H9 (cell line): ENCODE measurements around the gene STX8. TPM values are rescaled to one million over a fixed set of nuclear protein-coding genes. Genes with fewer than 3 reads are reported as not detected.
"Not testable (repeated sequence)": the region's sequence is repeated elsewhere in the genome, so short reads cannot be mapped to it uniquely, and the experiment has no call there.

ENCODE experiments used
- DNase-seq: peaks from one replicate; pipeline ENCODE4 v3.0.0-alpha.2; 2017
- H2AFZ ChIP-seq: one replicate; pipeline ENCODE4 v1.6.1; 2013; ENCODE audit warnings: mild to moderate bottlenecking, low read length, control low read depth, moderate library complexity
- H2AK5ac ChIP-seq: 2 replicates; pipeline ENCODE4 v1.6.1; 2013; ENCODE audit warnings: low read length, control low read depth, mixed read lengths; ENCODE audit not compliant: insufficient read length
- H2BK120ac ChIP-seq: one replicate; pipeline ENCODE4 v1.6.1; 2013; ENCODE audit warnings: low read depth, mild to moderate bottlenecking, low read length, control low read depth, inconsistent platforms; ENCODE audit not compliant: poor library complexity, severe bottlenecking
- H2BK12ac ChIP-seq: 2 replicates; pipeline ENCODE4 v1.6.1; 2013; ENCODE audit warnings: low read length, control low read depth, mixed read lengths, low read depth; ENCODE audit not compliant: insufficient read length
- H2BK15ac ChIP-seq: 2 replicates; pipeline ENCODE4 v1.6.1; 2013; ENCODE audit warnings: low read depth, low read length, control low read depth
- H2BK20ac ChIP-seq: one replicate; pipeline ENCODE4 v1.6.1; 2013; ENCODE audit warnings: low read depth, mild to moderate bottlenecking, low read length, control low read depth, inconsistent platforms; ENCODE audit not compliant: poor library complexity, severe bottlenecking
- H2BK5ac ChIP-seq: 2 replicates; pipeline ENCODE4 v1.6.1; 2013; ENCODE audit warnings: low read length, control low read depth, mixed read lengths; ENCODE audit not compliant: insufficient read length
- H3K14ac ChIP-seq: 2 replicates; pipeline ENCODE4 v1.6.1; 2013; ENCODE audit warnings: low read length, control low read depth; ENCODE audit not compliant: insufficient read depth
- H3K18ac ChIP-seq: 2 replicates; pipeline ENCODE4 v1.6.1; 2013; ENCODE audit warnings: low read depth, mild to moderate bottlenecking, mixed read lengths, low read length, control low read depth; ENCODE audit not compliant: insufficient read length
- H3K23ac ChIP-seq: 2 replicates; pipeline ENCODE4 v1.6.1; 2013; ENCODE audit warnings: low read length, control low read depth, mixed read lengths, low read depth; ENCODE audit not compliant: insufficient read length
- H3K23me2 ChIP-seq: 2 replicates; pipeline ENCODE4 v1.6.1; 2013; ENCODE audit warnings: low read depth, mild to moderate bottlenecking, mixed read lengths, low read length, control low read depth; ENCODE audit not compliant: insufficient read length, poor library complexity, severe bottlenecking
- H3K27ac ChIP-seq: 2 replicates; pipeline ENCODE4 v1.5.1; 2013; ENCODE audit warnings: low read length, control low read depth, mixed read lengths, low read depth; ENCODE audit not compliant: insufficient read length
- H3K27me3 ChIP-seq: 2 replicates; pipeline ENCODE4 v1.6.1; 2013; ENCODE audit warnings: low read length, control low read depth, inconsistent platforms; ENCODE audit not compliant: insufficient read depth
- H3K4ac ChIP-seq: 2 replicates; pipeline ENCODE4 v1.6.1; 2013; ENCODE audit warnings: low read depth, mild to moderate bottlenecking, control low read depth, inconsistent platforms, low read length, moderate library complexity
- H3K4me1 ChIP-seq: 2 replicates; pipeline ENCODE4 v1.6.1; 2013; ENCODE audit warnings: low read length, control low read depth, inconsistent platforms; ENCODE audit not compliant: insufficient read depth
- H3K4me2 ChIP-seq: 2 replicates; pipeline ENCODE4 v1.6.1; 2013; ENCODE audit warnings: low read length, control low read depth, mixed read lengths; ENCODE audit not compliant: insufficient read length, insufficient read depth
- H3K56ac ChIP-seq: 2 replicates; pipeline ENCODE4 v1.6.1; 2013; ENCODE audit warnings: low read depth, mild to moderate bottlenecking, mixed read lengths, low read length, control low read depth; ENCODE audit not compliant: insufficient read length
- H3K79me1 ChIP-seq: 2 replicates; pipeline ENCODE4 v1.6.1; 2013; ENCODE audit warnings: low read depth, mild to moderate bottlenecking, moderate library complexity, low read length, control low read depth, inconsistent platforms; ENCODE audit not compliant: insufficient read depth, poor library complexity, severe bottlenecking
- H3K79me2 ChIP-seq: 2 replicates; pipeline ENCODE4 v1.6.1; 2013; ENCODE audit warnings: low read length, control low read depth, inconsistent platforms; ENCODE audit not compliant: insufficient read depth
- H3K9ac ChIP-seq: 2 replicates; pipeline ENCODE4 v1.6.1; 2013; ENCODE audit warnings: low read length, control low read depth, mixed read lengths; ENCODE audit not compliant: insufficient read length; ENCODE audit errors: extremely low read depth
- H3K9me3 ChIP-seq: one replicate; pipeline ENCODE4 v1.6.1; 2013; ENCODE audit warnings: low read depth, low read length, inconsistent platforms; ENCODE audit not compliant: control insufficient read depth
- H3T11ph ChIP-seq: one replicate; pipeline ENCODE4 v1.6.1; 2013; ENCODE audit warnings: mild to moderate bottlenecking, low read length, control low read depth, inconsistent platforms
- H4K20me1 ChIP-seq: one replicate; pipeline ENCODE4 v1.6.1; 2013; ENCODE audit not compliant: control insufficient read depth, insufficient read length, insufficient read depth
- H4K5ac ChIP-seq: 2 replicates; pipeline ENCODE4 v1.6.1; 2013; ENCODE audit warnings: low read depth, mild to moderate bottlenecking, mixed read lengths, low read length, control low read depth; ENCODE audit not compliant: insufficient read length
- H4K8ac ChIP-seq: replicated peaks from 2 replicates; pipeline ENCODE4 v1.6.1; 2013; ENCODE audit warnings: low read length, control low read depth, mixed read lengths, low read depth; ENCODE audit not compliant: insufficient read length
- H4K91ac ChIP-seq: 2 replicates; pipeline ENCODE4 v1.6.1; 2013; ENCODE audit warnings: low read depth, mild to moderate bottlenecking, moderate library complexity, mixed read lengths, low read length, control low read depth; ENCODE audit not compliant: insufficient read length
- H3K27ac Mint-ChIP-seq, 3 experiments: 2 replicates in 2 of 3; 3 replicates in 1 of 3; pipeline ENCODE4 v1.8.0; 2020 to 2021; ENCODE audit warnings: mixed read lengths in 3 of 3, mild to moderate bottlenecking in 1 of 3, moderate library complexity in 1 of 3
- H3K27me3 Mint-ChIP-seq: 2 replicates; pipeline ENCODE4 v1.8.0; 2021; ENCODE audit warnings: low read depth, mild to moderate bottlenecking, moderate library complexity, mixed read lengths
- H3K36me3 Mint-ChIP-seq, 3 experiments: 2 replicates in 2 of 3; 3 replicates in 1 of 3; pipeline ENCODE4 v1.8.0; 2020 to 2021; ENCODE audit warnings: low read depth in 3 of 3, mixed read lengths in 3 of 3; ENCODE audit not compliant: insufficient read depth in 1 of 3
- H3K4me1 Mint-ChIP-seq, 2 experiments: 2 replicates each; pipeline ENCODE4 v1.8.0; 2020; ENCODE audit warnings: mixed read lengths in 2 of 2
- H3K4me3 Mint-ChIP-seq, 2 experiments: 2 replicates in 1 of 2; 3 replicates in 1 of 2; pipeline ENCODE4 v1.8.0; 2020 to 2021; ENCODE audit warnings: mild to moderate bottlenecking in 2 of 2, mixed read lengths in 2 of 2, moderate library complexity in 1 of 2
- H3K9me3 Mint-ChIP-seq, 2 experiments: 2 replicates in 1 of 2; 3 replicates in 1 of 2; pipeline ENCODE4 v1.8.0; 2020; ENCODE audit warnings: mild to moderate bottlenecking in 2 of 2, mixed read lengths in 2 of 2, moderate library complexity in 1 of 2
- CTCF ChIP-seq: fragments of 200-600 bp; sonication (generic); conservative IDR thresholded peaks from 3 replicates; pipeline ENCODE4 v1.8.0; 2021; ENCODE audit warnings: antibody characterized with exemption, mild to moderate bottlenecking
- WGBS: extraction: QIAGEN DNeasy Blood & Tissue Kit; methylation state at CpG from one replicate; pipeline ENCODE4 v1.1.7; 2013; ENCODE audit warnings: missing lambda C conversion rate, low lambda C conversion rate, mixed read lengths; ENCODE audit not compliant: insufficient read length; ENCODE audit errors: extremely low coverage; 5-methylcytosine and 5-hydroxymethylcytosine counted together
- total RNA-seq: library from RNA; stranded (reverse); gene quantifications from 2 replicates; pipeline ENCODE4 v1.2.1, GENCODE V29; 2021

Gene STX8
- total RNA-seq, 1 experiment from 2014 or later = 55.1 TPM

- no peak overlapping the region for H3K4me2 ChIP-seq
- H3K4me1 ChIP-seq = peaks cover 2% of the 10 kb centered on the region; the same call in 1 of the 2 replicates
- Mint-ChIP-seq H3K4me3 (no peak overlapping the region), H3K4me1 (peaks cover 34 to 42% of the 10 kb centered on the region in 2 experiments), H3K27ac (no peak overlapping the region), H3K36me3 (peaks cover 4 to 9% (median 4%) of the 10 kb centered on the region in 3 experiments; a peak in 5 of 7 replicates), H3K9me3 (peaks cover 6 to 7% of the 10 kb centered on the region in 2 experiments), H3K27me3 (no peaks in the 10 kb centered on the region; the same call in 1 of the 2 replicates)
- no peak overlapping the region for H3K23ac ChIP-seq
- H3K9me3 ChIP-seq = no peaks in the 10 kb centered on the region
- no peak overlapping the region for H3K9ac ChIP-seq
- H3K4ac ChIP-seq = no peak overlapping the region
- H3K27ac ChIP-seq = no peak overlapping the region
- no peaks in the 10 kb centered on the region for H3K79me1 ChIP-seq
- no peak overlapping the region for H2AK5ac ChIP-seq
- no peak overlapping the region for H2BK20ac ChIP-seq
- H3T11ph ChIP-seq = no peak overlapping the region
- no peaks in the 10 kb centered on the region for H3K27me3 ChIP-seq
- no peak overlapping the region for H4K5ac ChIP-seq
- H3K79me2 ChIP-seq = no peaks in the 10 kb centered on the region
- no peak overlapping the region for H2BK5ac ChIP-seq
- DNase-seq = no peak
- no peak overlapping the region for H2AFZ ChIP-seq
- no peak overlapping the region for H2BK120ac ChIP-seq
- no peaks in the 10 kb centered on the region for H3K23me2 ChIP-seq
- no peak for TF ChIP-seq CTCF
- no peak overlapping the region for H4K8ac ChIP-seq
- H3K56ac ChIP-seq = no peak overlapping the region
- no peak overlapping the region for H4K91ac ChIP-seq
- H3K18ac ChIP-seq = no peak overlapping the region
- H3K14ac ChIP-seq = no peak overlapping the region
- H2BK15ac ChIP-seq = no peak overlapping the region
- no peaks in the 10 kb centered on the region for H4K20me1 ChIP-seq
- H2BK12ac ChIP-seq = no peak overlapping the region
- no CpG with 5 or more reads among the region's 7 CpGs for WGBS
Measured at GRCh38 chr17:9339958-9340357, 235.7 kb downstream of the STX8 start.

GRCh38 chr17:9339482-9339881 lies 236.1 kb downstream of the STX8 start:
- H4K20me1 ChIP-seq, H3K4me2 ChIP-seq, H2AFZ ChIP-seq, H3K27ac Mint-ChIP-seq, H2BK120ac ChIP-seq, H2AK5ac ChIP-seq, H3K4ac ChIP-seq, H3K4me3 Mint-ChIP-seq, H3K27ac ChIP-seq, H3K14ac ChIP-seq, H2BK5ac ChIP-seq, H3K27me3 Mint-ChIP-seq, H3K79me2 ChIP-seq, H4K8ac ChIP-seq, H4K5ac ChIP-seq, H3T11ph ChIP-seq, H3K18ac ChIP-seq, H3K23ac ChIP-seq, H2BK12ac ChIP-seq, H3K9ac ChIP-seq, H2BK15ac ChIP-seq, H3K27me3 ChIP-seq, H3K79me1 ChIP-seq, H3K56ac ChIP-seq, H3K23me2 ChIP-seq, H3K9me3 ChIP-seq, H2BK20ac ChIP-seq, H4K91ac ChIP-seq, DNase-seq, H3K4me1 ChIP-seq: not testable (repeated sequence)
- no CpG with 5 or more reads among the region's 10 CpGs for WGBS
- Mint-ChIP-seq H3K4me1 (peaks cover 32 to 37% of the 10 kb centered on the region in 2 experiments), H3K36me3 (peaks cover 9 to 14% (median 9%) of the 10 kb centered on the region in 3 experiments), H3K9me3 (peaks cover 11 to 12% of the 10 kb centered on the region in 2 experiments)
